ENCODE data around the gene RNF113A.
"Not testable (repeated sequence)": the region's sequence is repeated elsewhere in the genome, so short reads cannot be mapped to it uniquely, and the experiment has no call there.

RNF113A gene

GRCh38 chrX:119852382-119853353, 18.9 kb downstream of the RNF113A start, which contains the start of gene UPF3B:
Gene UPF3B (minus strand): TSS chrX:119852963. CDS start chrX:119852928, 35 bp downstream.
- intact Hi-C loops (cut with DNase I) = loop anchor here (2.0 to 5.0 kb wide), 2 partner anchors 18 to 60 kb away; partner anchors contain the start of genes NDUFA1, RNF113A and RPL39
- DNase-seq = peak; percentile 84 to 99 (median 90)

- DNase-seq = no peak
- intact Hi-C loops (cut with DNase I) = no loop called here
These were observed 37.6 kb downstream of the RNF113A start for GRCh38 chrX:119833905-119834304.

- intact Hi-C loops (cut with DNase I) = no loop called here
- DNase-seq = no peak
These were observed 43.1 kb downstream of the RNF113A start for GRCh38 chrX:119828446-119828845.

GRCh38 chrX:119826399-119826959, 45.1 kb downstream of the RNF113A start:
- intact Hi-C loops (cut with DNase I) = no loop called here
- no peak for DNase-seq

GRCh38 chrX:119824221-119824620, 47.3 kb downstream of the RNF113A start:
- intact Hi-C loops (cut with DNase I); DNase-seq: not testable (repeated sequence)

- DNase-seq = not testable (repeated sequence)
These were observed 49.8 kb downstream of the RNF113A start for GRCh38 chrX:119821703-119822102.

More at GRCh38 chrX:119821703-119822102, 49.8 kb downstream of the RNF113A start:
- intact Hi-C loops (cut with DNase I) = not testable (repeated sequence)

Measured in posterior cingulate gyrus (tissue), 11 donors.